Neural progenitor cell (in vitro differentiated cells): Measurements from ENCODE around the gene PLCXD3. TPM values are rescaled to one million over a fixed set of nuclear protein-coding genes. Genes with fewer than 3 reads are reported as not detected.

Experiments
- DNase-seq: peaks from one replicate; pipeline ENCODE4 v3.0.0-alpha.2; 2016; ENCODE audit warnings: low spot score
- H2AFZ ChIP-seq: fragments of 200-600 bp; sonication (generic); replicated peaks from 2 replicates; pipeline ENCODE4 v1.6.1; 2016; ENCODE audit warnings: antibody characterized with exemption
- H3F3A ChIP-seq: fragments of 200-600 bp; sonication (generic); 2 replicates; pipeline ENCODE4 v1.6.1; 2016; ENCODE audit warnings: antibody characterized with exemption, low read depth
- H3K27ac ChIP-seq: fragments of 200-600 bp; sonication (generic); 2 replicates; pipeline ENCODE4 v1.5.1; 2016; ENCODE audit warnings: mild to moderate bottlenecking
- H3K27me3 ChIP-seq: fragments of 200-600 bp; sonication (generic); 2 replicates; pipeline ENCODE4 v1.6.1; 2016; ENCODE audit warnings: mild to moderate bottlenecking, moderate library complexity
- H3K36me3 ChIP-seq: fragments of 200-600 bp; sonication (generic); 2 replicates; pipeline ENCODE4 v1.5.1; 2016
- H3K4me1 ChIP-seq: fragments of 200-600 bp; sonication (generic); 2 replicates; pipeline ENCODE4 v1.6.1; 2016; ENCODE audit warnings: mixed run types
- H3K4me2 ChIP-seq: fragments of 200-600 bp; sonication (generic); 2 replicates; pipeline ENCODE4 v1.6.1; 2016
- H3K4me3 ChIP-seq: fragments of 200-600 bp; sonication (generic); 2 replicates; pipeline ENCODE4 v1.5.1; 2016
- H3K79me2 ChIP-seq: fragments of 200-600 bp; sonication (generic); 2 replicates; pipeline ENCODE4 v1.6.1; 2016; ENCODE audit warnings: low read depth
- H3K9ac ChIP-seq: fragments of 200-600 bp; sonication (generic); 2 replicates; pipeline ENCODE4 v1.6.1; 2016
- H3K9me3 ChIP-seq: fragments of 200-600 bp; sonication (generic); 2 replicates; pipeline ENCODE4 v1.5.1; 2016; ENCODE audit warnings: low read depth
- H4K20me1 ChIP-seq: fragments of 200-600 bp; sonication (generic); 2 replicates; pipeline ENCODE4 v1.6.1; 2016; ENCODE audit warnings: low read depth
- H3K27ac Mint-ChIP-seq: 3 replicates; pipeline ENCODE4 v1.8.0; 2021; ENCODE audit warnings: mixed read lengths
- H3K27me3 Mint-ChIP-seq: 2 replicates; pipeline ENCODE4 v1.8.0; 2022; ENCODE audit warnings: low read depth, mild to moderate bottlenecking, inconsistent platforms, moderate library complexity, mixed read lengths; ENCODE audit not compliant: insufficient read depth
- H3K36me3 Mint-ChIP-seq: 3 replicates; pipeline ENCODE4 v1.8.0; 2021; ENCODE audit warnings: mixed read lengths
- H3K4me1 Mint-ChIP-seq: 3 replicates; pipeline ENCODE4 v1.8.0; 2021; ENCODE audit warnings: mixed read lengths
- H3K4me3 Mint-ChIP-seq: 3 replicates; pipeline ENCODE4 v1.8.0; 2021; ENCODE audit warnings: mild to moderate bottlenecking, moderate library complexity, mixed read lengths
- H3K9me3 Mint-ChIP-seq: 3 replicates; pipeline ENCODE4 v1.8.0; 2020; ENCODE audit warnings: mixed read lengths
- CTCF ChIP-seq: fragments of 200-600 bp; sonication (generic); IDR thresholded peaks from 2 replicates; pipeline ENCODE4 v1.5.1; 2017; ENCODE audit warnings: antibody characterized with exemption, mild to moderate bottlenecking
- EZH2 ChIP-seq: fragments of 200-600 bp; sonication (generic); IDR thresholded peaks from 2 replicates; pipeline ENCODE4 v1.6.1; 2017; ENCODE audit warnings: antibody characterized with exemption, mild to moderate bottlenecking, moderate library complexity
- EZH2phosphoT487 ChIP-seq: fragments of 200-600 bp; sonication (generic); IDR thresholded peaks from 2 replicates; pipeline ENCODE4 v1.6.1; 2017; ENCODE audit warnings: antibody characterized with exemption
- total RNA-seq: library from RNA; depleted of rRNA; stranded (reverse); fragments of >200 nt; gene quantifications from 2 replicates; pipeline ENCODE4 v1.2.3, GENCODE V29; 2015; ENCODE audit warnings: low replicate concordance

PLCXD3 gene
- total RNA-seq, 1 donor from 2014 or later, result not detected

DNA sequence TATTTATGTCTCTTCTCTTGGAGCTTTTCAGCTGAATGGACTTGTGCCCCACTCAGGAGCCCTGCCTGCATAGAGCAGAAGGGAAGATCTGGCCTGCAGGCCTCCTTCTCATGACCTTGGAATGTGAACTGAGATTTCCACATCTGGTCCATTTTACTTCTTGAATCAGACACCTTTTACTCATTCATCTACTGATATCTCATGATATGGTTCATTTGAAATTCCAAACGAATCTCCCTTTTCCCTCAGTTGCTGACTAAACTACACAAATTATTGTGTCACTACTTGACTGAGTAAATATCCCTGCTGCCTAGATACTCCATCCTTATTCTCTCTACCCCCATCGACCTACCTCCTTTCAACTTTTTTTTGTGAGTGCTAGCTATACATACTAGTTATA is 138.7 kb downstream of the PLCXD3 start:
- no peak overlapping the region for H3K27ac ChIP-seq
- no peak overlapping the region for H3K4me2 ChIP-seq
- TF ChIP-seq CTCF (no peak), EZH2 (no peak), EZH2phosphoT487 (no peak)
- H3K27me3 ChIP-seq, result no peaks in the 10 kb centered on the region
- no peaks in the 10 kb centered on the region for H3K79me2 ChIP-seq
- no peak overlapping the region for H3K27ac Mint-ChIP-seq
- H2AFZ ChIP-seq, result no peak overlapping the region
- no peaks in the 10 kb centered on the region for H3K36me3 ChIP-seq
- H3F3A ChIP-seq, result no peaks in the 10 kb centered on the region
- H4K20me1 ChIP-seq, result no peaks in the 10 kb centered on the region
- H3K36me3 Mint-ChIP-seq, result no peaks in the 10 kb centered on the region
- no peak overlapping the region for H3K4me3 ChIP-seq
- no peak overlapping the region for H3K4me3 Mint-ChIP-seq
- H3K9ac ChIP-seq, result no peak overlapping the region
- no peaks in the 10 kb centered on the region for H3K4me1 ChIP-seq
- H3K9me3 Mint-ChIP-seq, result no peaks in the 10 kb centered on the region
- no peaks in the 10 kb centered on the region for H3K9me3 ChIP-seq
- H3K27me3 Mint-ChIP-seq, result no peaks in the 10 kb centered on the region
- H3K4me1 Mint-ChIP-seq, result peaks cover 2% of the 10 kb centered on the region
- DNase-seq, result no peak

- no peaks in the 10 kb centered on the region for H3K27me3 ChIP-seq
- Mint-ChIP-seq H3K4me1 (peaks cover 8% of the 10 kb centered on the region), H3K9me3 (peaks cover 2% of the 10 kb centered on the region), H3K27ac (no peak overlapping the region), H3K27me3 (no peaks in the 10 kb centered on the region), H3K36me3 (no peaks in the 10 kb centered on the region), H3K4me3 (no peak overlapping the region)
- H2AFZ ChIP-seq, result no peak overlapping the region
- no peaks in the 10 kb centered on the region for H3K4me1 ChIP-seq
- H3K9me3 ChIP-seq, result no peaks in the 10 kb centered on the region
- TF ChIP-seq EZH2phosphoT487 (no peak), CTCF (no peak), EZH2 (no peak)
- no peak overlapping the region for H3K9ac ChIP-seq
- H3K27ac ChIP-seq, result no peak overlapping the region
- no peaks in the 10 kb centered on the region for H3F3A ChIP-seq
- no peaks in the 10 kb centered on the region for H4K20me1 ChIP-seq
- no peak overlapping the region for H3K4me3 ChIP-seq
- DNase-seq, result no peak
- H3K4me2 ChIP-seq, result no peak overlapping the region
- H3K79me2 ChIP-seq, result no peaks in the 10 kb centered on the region
- no peaks in the 10 kb centered on the region for H3K36me3 ChIP-seq
Observed at GRCh38 chr5:41370482-41370881, 139.9 kb downstream of the PLCXD3 start.

DNA sequence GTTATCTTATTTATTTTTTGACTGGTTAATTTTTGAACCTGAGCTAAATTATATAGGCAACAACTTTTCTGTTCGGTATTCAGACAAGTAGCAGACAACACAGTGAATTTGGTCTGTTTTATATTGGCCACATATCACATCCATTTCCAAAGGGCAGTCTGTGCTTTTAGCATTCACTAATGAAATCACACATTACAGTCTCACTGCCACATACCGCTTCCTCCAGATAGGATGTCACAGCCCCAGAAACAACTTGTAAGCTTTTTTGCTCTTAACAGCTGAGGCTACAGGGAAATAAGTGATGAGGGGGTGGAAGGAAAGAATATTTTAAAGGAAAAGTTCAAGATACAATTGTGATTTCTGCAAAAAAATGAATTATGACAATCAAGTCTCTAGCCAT is 140.6 kb downstream of the PLCXD3 start:
- Histone ChIP-seq H4K20me1 (no peaks in the 10 kb centered on the region), H3K4me1 (no peaks in the 10 kb centered on the region), H3K36me3 (no peaks in the 10 kb centered on the region), H3K9ac (no peak overlapping the region), H3K4me2 (no peak overlapping the region), H3K27ac (no peak overlapping the region), H2AFZ (no peak overlapping the region), H3K4me3 (no peak overlapping the region), H3K27me3 (no peaks in the 10 kb centered on the region), H3K9me3 (no peaks in the 10 kb centered on the region), H3F3A (no peaks in the 10 kb centered on the region), H3K79me2 (no peaks in the 10 kb centered on the region)
- TF ChIP-seq EZH2phosphoT487 (no peak), EZH2 (no peak), CTCF (no peak)
- no peak overlapping the region for H3K27ac Mint-ChIP-seq
- no peaks in the 10 kb centered on the region for H3K36me3 Mint-ChIP-seq
- no peaks in the 10 kb centered on the region for H3K27me3 Mint-ChIP-seq
- H3K4me1 Mint-ChIP-seq, result peaks cover 13% of the 10 kb centered on the region
- H3K4me3 Mint-ChIP-seq, result no peak overlapping the region
- DNase-seq, result no peak
- H3K9me3 Mint-ChIP-seq, result peaks cover 2% of the 10 kb centered on the region

- peaks cover 23% of the 10 kb centered on the region for H3K4me1 Mint-ChIP-seq
- H3K27me3 Mint-ChIP-seq, result no peaks in the 10 kb centered on the region
- no peaks in the 10 kb centered on the region for H3K27me3 ChIP-seq
- no peak overlapping the region for H3K9ac ChIP-seq
- no peak for DNase-seq
- no peak overlapping the region for H3K4me2 ChIP-seq
- peaks cover 2% of the 10 kb centered on the region for H3K9me3 Mint-ChIP-seq
- no peak overlapping the region for H2AFZ ChIP-seq
- H3K27ac Mint-ChIP-seq, result no peak overlapping the region
- TF ChIP-seq EZH2, result no peak
- TF ChIP-seq CTCF, result no peak
- no peak for TF ChIP-seq EZH2phosphoT487
- H3K9me3 ChIP-seq, result no peaks in the 10 kb centered on the region
- H3K27ac ChIP-seq, result no peak overlapping the region
- no peaks in the 10 kb centered on the region for H3K36me3 Mint-ChIP-seq
- H3K79me2 ChIP-seq, result no peaks in the 10 kb centered on the region
- no peak overlapping the region for H3K4me3 ChIP-seq
- no peaks in the 10 kb centered on the region for H4K20me1 ChIP-seq
- no peaks in the 10 kb centered on the region for H3K36me3 ChIP-seq
- no peaks in the 10 kb centered on the region for H3K4me1 ChIP-seq
- no peak overlapping the region for H3K4me3 Mint-ChIP-seq
- no peaks in the 10 kb centered on the region for H3F3A ChIP-seq
Observed at GRCh38 chr5:41368158-41368557, 142.2 kb downstream of the PLCXD3 start.
